Measurements from ENCODE around the gene MINDY2.
"Not testable (repeated sequence)": the region's sequence is repeated elsewhere in the genome, so short reads cannot be mapped to it uniquely, and the experiment has no call there.

Gene MINDY2

DNA sequence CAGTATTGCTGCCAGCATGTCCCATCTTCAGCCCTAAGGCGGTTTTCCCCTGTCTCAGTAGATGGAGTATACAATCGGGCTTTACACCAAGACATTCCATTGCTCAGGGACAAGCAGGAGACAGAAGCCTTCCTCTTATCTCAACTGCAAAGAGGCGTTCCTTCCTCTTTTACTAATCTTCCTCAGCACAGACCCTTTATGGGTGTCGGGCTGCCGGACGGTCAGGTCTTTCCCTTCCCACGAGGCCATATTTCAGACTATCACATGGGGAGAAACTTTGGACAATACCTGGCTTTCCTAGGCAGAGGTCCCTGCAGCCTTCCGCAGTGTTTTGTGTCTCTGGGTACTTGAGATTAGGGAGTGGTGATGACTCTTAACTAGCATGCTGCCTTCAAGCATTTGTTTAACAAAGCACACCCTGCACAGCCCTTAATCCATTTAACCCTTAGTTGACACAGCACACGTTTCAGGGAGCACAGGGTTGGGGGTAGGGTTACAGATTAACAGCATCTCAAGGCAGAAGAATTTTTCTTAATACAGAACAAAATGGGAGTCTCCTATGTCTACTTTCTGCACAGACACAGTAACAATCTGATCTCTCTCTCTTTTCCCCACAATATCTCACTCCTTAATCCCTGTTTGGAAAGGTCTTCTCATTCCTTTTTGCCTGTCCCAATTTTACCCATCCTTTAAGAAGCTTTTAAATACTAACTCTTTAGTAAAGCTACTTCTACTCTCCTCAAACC, 62.8 kb downstream of the MINDY2 start:
- DNase-seq, result not testable (repeated sequence)

DNA sequence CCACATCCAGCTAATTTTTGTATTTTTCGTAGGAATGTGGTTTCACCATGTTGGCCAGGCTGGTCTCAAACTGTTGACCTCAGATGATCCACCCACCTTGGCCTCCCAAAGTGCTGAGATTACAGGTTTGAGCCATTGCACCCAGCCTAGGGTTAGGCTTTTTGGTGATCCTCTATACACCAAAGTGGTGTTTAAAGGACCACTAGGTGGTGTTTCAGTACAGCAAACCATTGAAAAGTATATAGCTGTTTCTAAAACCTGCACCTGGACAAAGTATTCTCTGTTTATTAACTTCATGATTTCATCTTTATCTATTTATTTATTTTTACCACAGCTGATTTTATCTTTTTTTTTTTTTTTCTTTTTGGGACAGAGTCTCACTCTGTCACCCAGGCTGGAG, 68.4 kb downstream of the MINDY2 start:
- no peak for DNase-seq

DNA sequence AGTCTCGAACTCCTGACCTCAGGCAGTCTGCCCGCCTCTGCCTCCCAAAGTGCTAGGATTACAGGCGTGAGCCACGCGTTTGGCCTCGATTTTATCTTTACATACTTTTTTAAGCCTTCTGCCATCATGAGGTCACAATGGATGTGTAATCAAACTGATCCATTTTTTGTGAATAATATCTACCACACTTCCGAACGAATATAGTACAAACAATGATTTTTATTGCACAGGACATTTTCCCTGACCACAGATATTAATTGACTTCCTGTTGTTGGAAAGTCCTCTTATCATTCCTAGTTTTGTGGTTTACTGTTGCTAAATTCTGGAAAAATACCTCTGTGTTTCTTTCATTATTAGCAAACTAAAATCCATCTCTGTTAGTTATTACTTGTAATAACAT, 68.9 kb downstream of the MINDY2 start:
- DNase-seq, result no peak

DNA sequence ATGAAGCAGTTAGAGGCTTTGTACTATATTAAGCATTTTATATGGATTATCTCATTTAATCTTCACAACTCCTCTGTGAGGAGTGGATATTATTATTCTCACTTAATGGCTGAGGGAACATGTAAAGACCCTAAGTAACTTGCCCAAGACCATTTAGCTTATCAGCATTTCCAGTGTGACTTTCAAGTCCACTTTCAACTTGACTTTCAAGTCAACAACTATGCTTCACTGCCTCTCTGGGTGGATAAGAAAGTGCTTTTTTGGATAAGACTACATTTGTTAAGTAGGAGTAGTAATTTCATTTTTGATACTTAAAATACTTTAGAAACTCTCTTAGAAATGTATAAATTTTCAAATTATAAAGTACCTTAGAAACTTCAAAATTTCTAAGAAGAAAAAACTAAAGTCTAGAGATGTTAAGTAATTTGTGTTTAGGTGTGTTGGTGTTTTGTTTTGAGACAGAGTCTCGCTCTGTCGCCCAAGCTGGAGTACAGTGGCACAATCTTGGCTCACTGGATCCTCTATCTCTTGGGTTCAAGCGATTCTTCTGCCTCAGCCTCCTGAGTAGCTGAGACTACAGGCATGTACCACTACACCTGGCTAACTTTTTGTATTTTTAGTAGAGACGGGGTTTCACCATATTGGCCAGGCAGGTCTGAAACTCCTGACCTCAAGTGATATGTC, 71.8 kb downstream of the MINDY2 start:
- DNase-seq, result no peak

DNA sequence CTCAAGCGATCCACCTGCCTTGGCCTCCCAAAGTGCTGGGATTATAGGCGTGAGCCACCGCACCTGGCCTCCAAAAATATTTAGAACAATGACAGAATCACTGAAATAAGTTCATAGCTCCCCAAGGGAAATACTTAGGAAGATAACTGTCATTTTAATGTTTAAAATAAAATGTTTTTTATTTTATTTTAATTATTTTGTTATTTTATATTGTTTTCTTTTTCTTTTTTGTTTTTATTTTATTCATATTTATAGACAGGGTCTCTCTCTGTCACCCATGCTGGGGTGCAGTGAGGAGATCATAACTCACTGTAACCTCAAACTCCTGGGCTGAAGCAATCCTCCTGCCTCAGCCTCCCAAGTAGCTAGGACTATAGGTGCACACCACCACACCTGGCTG, 80.1 kb downstream of the MINDY2 start:
- not testable (repeated sequence) for DNase-seq

DNA sequence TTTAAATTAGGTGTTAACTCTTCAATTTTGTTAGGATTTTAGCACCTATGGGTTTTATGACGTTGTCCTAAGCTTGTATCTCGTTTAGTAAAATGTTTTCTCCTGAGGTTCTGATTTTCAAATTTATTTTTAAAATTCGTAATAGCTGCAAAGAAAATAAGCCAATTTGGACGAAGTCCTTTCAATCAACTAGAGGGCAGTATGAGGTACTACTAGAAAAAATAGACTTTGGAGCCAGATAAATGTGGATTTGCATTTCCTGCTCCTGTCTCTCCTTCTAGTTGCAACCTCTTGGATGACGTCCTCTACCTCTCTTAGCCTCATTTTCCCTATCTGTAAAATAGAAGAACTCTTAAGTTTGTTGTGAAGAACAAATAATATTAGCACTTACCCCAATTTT, 81.2 kb downstream of the MINDY2 start:
- no peak for DNase-seq

DNA sequence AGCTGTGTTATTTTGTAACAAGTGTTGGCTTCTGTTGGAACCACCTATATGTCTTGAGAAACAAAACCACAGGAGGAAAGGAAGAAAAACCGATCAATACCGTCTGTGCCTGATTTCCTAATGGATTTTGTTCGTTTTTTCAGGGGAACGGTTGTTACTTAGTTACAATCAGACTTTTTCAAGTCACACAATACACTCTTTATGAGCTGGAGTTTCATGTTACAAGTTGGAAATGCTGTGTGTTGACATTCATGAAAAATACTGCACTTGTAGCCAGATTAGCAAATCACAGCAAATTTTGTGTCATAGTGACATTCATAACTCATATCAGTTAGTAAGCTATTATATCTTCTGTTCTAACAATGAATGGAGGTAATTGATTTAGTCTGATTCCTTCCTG, 83.5 kb downstream of the MINDY2 start:
- no peak for DNase-seq

DNA sequence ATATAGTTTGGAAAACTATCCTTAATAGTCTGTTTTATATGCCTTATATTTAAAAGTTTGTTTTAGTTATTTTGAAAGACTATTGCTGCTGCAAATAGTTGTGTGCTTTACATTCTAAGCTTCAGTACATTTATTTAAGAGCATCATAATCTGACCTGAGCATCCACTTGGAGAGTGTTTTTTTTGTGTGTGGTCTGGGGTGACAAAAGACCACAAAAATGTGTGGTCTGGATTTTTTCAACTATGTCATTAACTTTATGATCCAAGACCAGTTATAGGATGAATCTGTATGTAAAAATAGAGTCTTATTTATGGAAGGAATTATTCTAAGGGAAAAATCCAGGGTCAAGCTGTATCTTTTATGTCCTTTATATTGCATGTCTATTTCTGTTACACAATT, 85.0 kb downstream of the MINDY2 start:
- no peak for DNase-seq

DNA sequence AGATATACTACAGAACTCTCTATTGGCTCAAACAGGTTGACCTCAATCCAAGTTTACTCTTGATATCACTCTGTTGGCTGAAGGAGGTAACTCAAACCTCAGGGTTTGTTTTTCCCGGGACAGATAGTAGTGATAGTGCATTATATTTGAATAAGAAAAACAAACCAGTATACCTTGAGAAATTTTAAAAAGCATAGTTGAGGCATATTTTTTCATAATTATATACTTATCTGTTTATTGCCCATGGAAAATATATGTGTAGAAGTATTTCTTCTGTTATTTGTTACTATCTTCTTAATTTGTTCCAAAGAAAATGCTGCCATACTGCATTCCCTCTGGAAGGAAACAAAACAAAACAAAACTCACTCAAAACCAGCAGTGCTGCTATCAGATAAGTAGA, 85.5 kb downstream of the MINDY2 start:
- DNase-seq, result not testable (repeated sequence)

DNA sequence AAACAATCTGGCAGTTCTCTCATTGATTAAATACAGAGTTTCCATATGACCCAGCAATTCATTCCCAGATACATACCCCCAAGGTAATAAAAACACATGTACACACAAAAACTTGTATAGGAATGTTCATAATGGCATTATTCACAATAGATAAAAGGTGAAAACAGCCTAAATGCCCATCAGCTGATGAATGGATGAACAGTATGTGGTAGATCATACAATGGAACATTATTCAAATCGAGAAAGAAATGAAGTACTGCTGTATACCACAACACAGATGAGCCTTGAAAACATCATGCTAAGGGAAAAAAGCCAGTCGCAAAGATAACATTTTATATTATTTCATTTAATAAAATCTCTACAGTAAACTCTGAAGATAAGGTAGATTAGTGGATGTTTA, 91.2 kb downstream of the MINDY2 start:
- DNase-seq, result no peak

DNA sequence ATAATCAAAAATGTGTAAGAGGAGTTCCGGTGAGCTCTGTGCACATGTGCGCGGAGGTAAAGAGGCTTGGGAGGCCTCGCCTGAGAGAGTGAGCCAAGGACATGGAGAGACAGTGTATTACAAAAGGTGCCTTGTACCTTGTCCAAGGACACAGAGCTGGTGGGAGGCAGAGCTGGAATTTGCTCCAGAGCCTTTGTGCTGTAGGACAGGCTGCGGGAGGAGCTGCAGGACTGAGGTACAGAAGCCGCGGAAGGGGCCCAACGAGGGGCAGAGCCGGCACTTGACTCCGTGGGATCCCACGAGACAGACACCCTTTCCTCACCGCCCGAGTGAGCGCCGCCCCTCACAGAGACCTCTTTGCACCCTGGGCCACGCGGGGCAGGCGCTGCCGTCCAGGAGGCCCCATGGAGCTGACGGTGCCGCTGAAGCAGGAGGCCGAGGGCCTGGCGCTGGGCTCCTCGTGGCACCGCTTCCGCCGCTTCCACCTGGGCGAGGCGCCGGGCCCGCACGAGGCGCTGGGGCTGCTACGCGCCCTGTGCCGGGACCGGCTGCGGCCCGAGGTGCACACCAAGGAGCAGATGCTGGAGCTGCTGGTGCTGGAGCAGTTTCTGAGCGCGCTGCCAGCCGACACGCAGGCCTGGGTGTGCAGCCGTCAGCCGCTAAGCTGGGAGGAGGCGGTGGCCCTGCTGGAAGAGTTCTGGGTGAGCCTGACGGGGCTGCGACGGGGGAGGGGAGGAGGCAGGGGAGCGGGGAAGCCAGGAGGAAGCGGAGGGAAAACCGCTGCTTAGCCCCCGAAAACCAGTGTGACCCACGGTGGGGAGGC, 93.7 kb downstream of the MINDY2 start:
- DNase-seq, result no peak

DNA sequence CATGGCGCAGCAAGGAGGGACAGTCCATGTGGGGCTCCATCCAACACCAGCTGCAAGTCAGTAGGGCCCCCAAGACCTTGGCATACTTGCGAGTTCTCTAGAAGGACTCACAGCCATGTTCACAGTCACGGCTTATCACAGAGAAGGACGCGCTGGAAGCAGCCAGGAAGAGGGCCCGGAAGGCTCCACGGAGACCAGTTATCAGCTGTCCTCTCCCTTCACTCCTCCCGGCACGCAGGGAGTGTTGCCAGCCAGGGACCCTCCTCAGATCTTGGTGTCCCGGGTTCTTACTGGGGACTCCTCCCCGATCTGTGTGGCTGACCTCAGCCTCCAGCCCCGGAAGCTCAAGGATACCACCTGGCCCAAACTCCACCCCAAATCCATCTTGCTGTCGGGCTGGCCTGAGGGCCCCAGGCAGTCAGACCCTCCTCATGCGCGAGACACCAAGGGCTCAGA, 94.4 kb downstream of the MINDY2 start:
- DNase-seq, result no peak

DNA sequence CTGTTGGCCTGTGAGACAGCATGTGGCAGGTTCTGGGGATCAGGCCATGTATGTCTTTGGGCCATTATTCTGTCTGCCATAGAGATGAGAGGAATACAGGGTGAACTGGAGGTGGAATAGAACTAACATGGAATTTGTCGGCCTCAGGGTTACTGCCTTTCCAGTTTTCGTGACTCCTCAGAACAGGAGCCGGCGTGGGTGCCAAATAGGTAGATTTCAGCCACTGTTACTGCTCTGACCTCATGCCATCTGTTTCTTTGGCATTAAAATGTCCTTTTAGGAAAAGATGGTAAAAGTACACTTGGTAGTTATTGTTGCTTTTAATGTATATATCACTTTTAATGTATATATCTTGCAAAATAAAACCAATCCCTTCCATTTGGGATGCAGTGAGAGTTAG, 96.8 kb downstream of the MINDY2 start:
- DNase-seq, result no peak

DNA sequence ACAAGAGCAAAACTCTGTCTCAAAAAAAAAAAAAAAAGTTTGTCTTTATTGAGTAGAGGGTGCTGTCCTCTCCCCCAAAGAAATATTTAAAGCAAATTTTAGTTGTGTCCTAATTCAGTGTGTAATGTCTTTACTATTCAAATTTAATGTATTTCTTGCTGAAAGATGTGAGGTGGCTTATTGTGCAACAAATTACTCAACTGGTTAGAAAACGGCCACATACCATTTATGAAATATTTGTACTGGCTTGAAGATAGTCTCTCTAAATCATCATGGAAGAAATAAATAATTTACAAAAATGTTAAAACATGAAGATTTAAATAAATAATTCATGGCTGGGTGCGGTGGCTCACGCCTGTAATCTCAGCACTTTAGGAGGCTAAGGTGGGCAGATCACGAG, 99.3 kb downstream of the MINDY2 start:
- no peak for DNase-seq

DNA sequence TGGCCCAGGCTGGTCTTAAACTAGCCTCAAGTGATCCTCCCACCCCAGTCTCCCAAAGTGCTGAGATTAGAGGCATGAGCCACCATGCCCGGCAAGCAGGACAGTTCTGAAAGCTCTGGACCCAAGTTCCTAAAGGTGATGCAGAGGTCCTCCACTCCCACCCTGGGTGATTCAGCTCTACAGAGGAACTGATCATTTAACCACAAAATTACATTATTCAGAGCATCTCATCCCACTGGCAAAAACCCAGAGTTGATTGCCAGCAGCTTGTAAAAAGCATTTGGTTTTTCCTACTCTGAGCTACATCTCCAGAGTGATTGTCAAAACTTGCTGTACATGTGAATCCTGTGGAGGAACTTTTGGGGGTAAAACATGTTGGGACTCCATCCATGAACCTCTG, 102.2 kb downstream of the MINDY2 start:
- DNase-seq, result no peak

DNA sequence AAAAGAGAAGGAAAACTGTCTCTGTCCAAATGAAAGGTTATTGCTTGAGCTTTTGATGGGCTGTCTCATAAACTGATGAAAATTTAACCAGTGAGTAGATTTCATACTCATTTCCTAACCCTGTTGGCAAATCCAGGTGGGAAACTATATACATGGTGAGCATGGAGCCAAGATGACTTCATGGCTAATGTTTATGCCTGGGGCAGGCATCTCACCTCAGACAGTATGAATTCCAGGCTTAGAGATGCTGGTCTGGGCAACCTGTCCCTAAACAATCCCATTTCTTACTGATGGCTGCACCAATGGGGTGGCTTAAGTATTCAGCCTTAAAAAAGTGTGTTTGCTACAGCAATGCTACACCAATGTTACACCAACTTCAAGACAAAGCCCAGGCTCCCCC, 104.2 kb downstream of the MINDY2 start:
- DNase-seq, result no peak

DNA sequence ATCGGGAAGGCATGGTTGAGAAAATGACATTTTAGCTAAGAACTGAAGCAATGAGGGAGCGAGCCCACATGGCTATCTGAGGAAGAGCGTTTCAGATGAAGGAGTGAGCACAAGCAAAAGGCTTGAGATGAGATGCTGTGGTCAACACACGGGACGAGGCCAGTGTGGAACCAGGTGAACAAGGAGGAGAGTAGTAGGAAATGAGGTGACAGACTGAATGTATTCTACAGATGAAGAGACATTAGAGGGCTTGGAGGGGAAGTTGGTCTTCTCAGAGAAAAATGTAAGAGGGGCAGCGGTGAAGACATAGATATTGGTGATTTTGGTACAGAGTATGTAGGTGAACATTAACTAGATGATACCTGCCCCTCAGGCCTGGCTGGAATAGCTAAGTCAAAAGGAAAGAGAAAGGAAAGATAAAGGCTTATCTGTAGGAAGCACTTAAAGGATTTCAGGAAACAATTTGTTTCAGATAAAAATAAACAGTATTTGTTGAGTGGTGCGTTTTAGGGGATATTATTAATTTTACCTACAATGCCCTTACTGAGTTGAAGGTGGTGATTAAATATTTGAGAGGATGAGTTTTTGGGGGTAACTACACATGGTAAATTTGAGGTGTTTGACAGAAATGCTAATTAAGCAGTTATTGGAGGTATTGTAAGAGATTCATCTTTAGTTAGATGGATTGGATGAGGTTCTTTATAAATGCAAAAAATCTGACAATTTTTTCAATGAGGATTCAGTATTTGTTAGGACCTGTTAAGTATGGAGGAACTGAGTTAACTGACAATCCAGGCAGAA, 105.4 kb downstream of the MINDY2 start:
- no peak for DNase-seq

DNA sequence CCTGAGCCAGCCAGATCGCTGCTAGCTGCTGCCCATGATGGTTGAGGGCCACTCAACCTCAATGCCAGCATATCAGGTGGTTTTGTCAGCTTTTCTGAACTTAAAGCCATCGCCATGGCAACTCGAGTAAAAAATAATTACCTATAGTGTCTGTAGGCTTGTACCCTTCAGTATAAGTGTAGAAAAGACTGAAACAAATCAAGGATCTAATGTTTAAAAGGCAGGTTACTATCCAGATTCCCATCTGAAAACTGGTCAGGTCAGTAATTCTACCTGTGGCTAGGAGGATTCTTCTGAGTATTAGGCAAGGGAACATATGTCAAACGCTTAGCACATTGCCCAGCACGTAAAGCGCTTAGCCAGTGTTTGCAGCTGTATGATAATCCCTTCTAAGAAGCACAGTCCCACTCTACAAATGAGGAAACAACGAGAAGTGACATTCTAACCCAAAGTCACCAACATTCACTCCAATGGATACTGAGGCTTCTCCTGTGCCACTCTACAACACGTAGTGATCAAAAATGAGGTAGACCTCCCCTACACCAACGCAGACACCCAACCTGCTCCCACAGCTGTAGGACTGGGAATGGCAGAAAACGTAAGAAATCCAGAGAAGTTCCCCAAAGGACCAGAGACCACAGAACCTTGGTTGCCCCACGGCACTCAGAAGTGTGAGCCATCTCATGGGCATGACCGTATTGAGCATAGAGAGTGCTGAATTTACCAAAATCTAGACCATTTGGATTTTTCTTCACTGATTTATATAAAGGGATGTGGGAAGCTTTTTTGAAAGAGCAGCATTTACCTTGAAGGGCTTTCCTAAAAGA, 107.1 kb downstream of the MINDY2 start:
- DNase-seq, result no peak

DNA sequence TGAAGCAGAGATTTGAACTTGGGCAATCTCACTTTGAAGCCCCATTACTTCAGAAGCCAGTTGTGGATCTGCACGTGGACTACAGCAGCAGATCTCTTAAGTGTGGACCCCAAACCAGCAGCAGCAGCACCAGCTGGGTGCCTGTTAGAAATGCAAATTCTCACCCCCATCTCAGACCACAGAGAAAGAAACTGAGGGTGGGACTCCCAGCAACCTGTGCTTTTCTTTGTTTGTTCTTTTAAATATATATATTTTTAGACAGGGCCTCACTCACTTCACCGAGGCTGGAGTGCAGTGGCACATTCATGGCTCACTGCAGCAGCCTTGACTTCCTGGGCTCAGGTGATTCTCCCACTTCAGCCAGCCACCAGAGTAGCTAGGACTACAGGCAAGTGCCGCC, 109.2 kb downstream of the MINDY2 start:
- no peak for DNase-seq

DNA sequence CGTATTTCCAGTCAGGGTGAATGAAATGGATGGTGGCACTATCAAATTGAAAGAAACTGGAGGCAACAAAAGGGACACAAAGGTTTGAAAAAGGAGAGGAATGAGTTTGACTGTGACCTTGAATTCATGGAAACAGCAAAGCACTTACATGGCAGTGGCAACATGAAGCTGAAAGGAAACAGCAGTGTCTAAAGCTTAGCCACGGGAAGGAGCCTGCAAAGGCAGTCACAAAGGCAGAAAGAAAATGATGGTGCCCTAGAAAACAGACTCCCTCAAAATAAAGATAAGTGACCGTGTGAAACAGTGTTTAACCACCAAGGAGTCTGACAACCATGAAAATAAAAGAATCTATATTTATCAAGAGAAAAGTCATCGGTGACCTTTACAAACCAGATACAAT, 111.1 kb downstream of the MINDY2 start:
- DNase-seq, result no peak

DNA sequence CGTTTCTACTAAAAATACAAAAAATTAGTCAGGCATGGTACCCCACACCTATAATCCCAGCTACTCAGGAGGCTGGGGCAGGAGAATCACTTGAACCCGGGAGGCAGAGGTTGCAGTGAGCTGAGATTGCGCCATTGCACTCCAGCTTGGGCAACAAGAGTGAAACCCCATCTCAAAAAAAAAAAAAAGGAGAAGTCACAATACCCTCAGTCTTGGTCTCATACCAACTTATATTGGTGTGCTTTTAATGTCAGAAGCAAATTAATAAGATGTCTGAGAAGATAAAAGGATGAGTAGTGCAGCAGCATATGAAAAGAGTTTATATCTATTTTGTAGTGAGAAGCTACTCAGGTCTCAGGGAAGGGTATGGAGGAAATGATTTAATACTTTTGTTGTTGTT, 112.8 kb downstream of the MINDY2 start:
- DNase-seq, result not testable (repeated sequence)

DNA sequence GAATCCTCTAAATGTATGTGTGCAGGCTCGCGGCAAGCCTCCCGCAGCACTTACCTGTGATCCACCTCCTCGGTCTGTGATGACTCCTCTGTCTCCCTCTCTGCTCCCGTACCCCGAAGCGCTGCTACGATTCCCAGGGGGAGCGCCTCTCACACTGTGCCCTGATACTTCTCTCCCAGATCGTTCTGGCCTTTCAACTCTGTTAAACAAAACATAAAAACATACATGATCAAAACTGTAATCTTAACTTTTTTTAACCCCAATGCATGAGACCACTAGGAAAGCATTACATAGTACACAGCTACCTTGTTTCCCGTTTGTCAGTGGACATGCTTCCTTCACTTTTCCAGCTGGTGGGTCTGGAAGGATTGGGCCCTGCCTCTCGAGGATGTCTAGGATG, 115.8 kb downstream of the MINDY2 start:
- no peak for DNase-seq
